HL-60/S4 (cell line): ENCODE data around the gene SNX10.

Experiments used
- in situ Hi-C: fragments of 300-500 bp; cut with MboI; formaldehyde crosslinking; loops from 2 replicates; pipeline ENCODE4 v1.14.3; 2022; ENCODE audit warnings: low sequenced_read_pairs

SNX10 gene

DNA sequence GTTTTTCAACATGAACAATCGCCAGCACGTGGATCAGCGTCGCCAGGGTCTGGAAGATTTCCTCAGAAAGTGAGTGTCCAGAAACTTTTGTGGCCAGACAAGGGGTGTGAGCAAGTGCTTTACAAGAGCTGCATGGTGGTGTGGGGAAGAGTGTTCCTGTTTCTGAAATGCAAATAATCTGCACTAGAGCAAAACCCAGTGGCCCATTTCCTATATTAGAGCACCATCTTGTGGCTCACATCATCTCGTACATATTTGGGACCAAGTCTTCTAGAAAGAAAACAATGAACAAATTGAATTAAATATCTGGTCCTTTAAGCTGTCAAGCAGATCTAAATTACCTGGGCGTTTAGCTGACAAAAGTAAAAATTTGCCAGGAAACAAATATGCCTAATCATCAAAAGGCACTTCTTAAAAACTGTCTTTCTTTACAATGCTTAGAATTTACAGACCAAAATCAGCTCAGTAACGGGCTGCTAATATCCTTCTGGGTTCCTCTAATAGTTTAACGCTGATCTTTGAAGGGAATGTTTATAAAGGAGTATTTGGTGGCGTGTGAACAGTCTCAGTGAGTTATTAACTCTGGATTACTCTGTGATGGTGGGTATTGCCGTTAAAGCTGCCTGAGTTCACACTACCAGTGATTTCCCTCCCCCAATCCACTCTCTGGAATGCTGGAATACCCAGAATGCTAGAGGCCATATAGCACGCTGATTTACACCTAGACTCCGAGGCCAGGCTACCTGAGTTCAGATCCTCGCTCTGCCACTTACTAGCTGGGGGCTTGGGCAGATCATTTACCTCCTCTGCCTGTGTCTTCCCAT lies 73.6 kb downstream of the SNX10 start:
- in situ Hi-C loops, result loop anchor here (10.0 to 25.0 kb wide), 5 partner anchors 80 to 797 kb away; partner anchors contain the start of genes HOXA10, HOXA3, HOXA7 and HOXA9

DNA sequence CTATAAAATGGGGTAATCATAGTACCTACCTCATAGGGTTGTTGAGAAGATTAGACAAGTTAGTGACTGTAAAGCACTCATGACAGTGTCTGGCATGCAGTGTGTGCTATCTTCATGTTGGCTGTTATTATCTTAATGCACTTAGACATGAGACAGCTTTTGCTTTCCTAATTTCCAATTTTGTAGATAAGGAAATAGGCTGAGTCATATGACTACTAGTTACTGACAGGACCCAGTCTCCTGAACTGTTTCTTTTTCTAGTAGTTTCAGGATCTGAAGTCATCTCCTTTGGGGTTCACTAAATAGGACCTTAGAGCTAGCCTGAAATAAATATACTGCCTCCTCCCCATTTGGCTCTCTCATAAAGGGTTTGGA lies 74.2 kb downstream of the SNX10 start:
- in situ Hi-C loops, result loop anchor here (10.0 to 25.0 kb wide), 5 partner anchors 81 to 796 kb away; partner anchors contain the start of genes HOXA10, HOXA3, HOXA7 and HOXA9

DNA sequence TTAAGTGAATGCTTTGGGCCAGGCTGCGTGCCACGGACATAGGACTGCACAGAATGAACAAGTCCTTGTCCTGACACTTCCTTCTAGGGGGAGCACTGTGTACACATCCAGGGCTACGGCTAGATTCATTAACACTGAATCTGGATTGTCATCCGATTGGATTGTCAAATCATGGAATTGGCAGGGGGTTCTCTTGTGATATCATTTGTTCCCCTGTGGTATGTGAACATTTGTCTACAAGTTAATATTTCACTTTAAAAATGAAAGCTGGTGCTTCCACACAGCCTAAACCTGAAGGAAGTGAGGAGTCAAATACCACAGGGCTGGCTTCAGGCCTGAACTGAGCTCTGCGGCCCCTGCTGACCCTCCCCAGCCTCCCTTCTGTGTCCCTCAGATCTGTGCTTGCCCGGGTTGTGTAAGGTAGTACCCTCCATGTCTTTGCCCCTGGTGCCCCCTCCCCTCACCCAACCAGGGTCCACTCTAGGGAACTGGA lies 75.6 kb downstream of the SNX10 start:
- in situ Hi-C loops, result loop anchor here (10.0 to 25.0 kb wide), 5 partner anchors 82 to 795 kb away; partner anchors contain the start of genes HOXA10, HOXA3, HOXA7 and HOXA9

DNA sequence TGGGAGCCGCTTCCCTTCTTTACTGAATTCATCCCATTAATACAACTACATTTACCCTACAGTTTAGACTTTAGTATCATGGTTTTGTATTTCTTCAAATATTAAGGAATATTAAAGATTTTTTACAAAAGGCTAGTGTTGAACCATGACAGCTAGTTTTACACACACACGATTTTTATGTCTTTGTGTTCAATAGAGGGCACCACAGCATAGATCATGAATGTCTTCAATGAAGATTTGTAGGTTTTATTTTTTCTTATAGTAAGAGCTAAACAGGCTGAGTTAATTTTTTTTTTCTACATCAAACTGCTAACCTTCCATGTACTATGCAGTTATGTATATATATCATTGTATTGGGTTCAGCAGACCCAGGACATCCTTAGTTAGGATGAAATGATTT lies 76.9 kb downstream of the SNX10 start:
- in situ Hi-C loops, result loop anchor here (10.0 to 25.0 kb wide), 5 partner anchors 84 to 794 kb away; partner anchors contain the start of genes HOXA10, HOXA3, HOXA7 and HOXA9

DNA sequence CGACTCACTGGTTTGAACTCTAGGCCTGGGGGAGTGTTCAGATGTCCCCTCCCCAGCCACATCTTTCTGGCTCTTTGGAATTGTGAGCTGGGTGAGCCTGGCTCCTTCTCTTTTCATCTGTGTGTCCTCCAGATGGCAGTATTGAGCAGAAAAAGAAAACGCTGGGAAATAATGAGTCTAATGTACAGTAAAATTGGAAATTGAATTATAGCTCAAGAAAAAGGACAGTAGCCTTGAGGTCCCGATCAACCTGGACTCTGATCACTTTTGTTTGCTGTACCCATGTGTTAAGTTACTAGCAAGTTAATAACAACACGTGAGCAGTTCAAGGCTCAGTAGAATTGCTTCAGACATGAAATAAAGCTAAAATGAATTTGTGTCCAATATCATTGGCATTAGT lies 77.9 kb downstream of the SNX10 start:
- in situ Hi-C loops, result loop anchor here (10.0 to 25.0 kb wide), 5 partner anchors 85 to 793 kb away; partner anchors contain the start of genes HOXA10, HOXA3, HOXA7 and HOXA9

DNA sequence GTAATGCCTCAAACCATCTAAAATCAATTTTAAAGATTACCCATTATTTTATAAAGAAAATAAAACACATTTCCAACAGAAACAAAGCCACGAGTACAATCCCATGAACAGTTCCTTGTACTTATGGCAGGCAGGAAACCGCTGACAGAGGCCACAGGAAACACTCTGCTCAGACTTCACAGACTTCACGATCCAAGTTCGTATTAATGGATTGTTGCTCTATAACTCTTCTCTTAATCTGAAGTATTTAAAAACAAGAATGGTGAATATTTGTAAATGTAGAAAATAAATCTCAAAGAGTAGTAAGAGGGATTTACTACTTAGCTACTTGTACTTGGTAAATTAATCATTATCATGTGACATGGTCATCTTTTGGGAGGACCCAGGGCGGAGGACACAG lies 78.3 kb downstream of the SNX10 start:
- in situ Hi-C loops, result loop anchor here (10.0 to 25.0 kb wide), 2 partner anchors 135 to 792 kb away; partner anchors contain the start of genes HOXA10, HOXA3, HOXA7 and HOXA9

DNA sequence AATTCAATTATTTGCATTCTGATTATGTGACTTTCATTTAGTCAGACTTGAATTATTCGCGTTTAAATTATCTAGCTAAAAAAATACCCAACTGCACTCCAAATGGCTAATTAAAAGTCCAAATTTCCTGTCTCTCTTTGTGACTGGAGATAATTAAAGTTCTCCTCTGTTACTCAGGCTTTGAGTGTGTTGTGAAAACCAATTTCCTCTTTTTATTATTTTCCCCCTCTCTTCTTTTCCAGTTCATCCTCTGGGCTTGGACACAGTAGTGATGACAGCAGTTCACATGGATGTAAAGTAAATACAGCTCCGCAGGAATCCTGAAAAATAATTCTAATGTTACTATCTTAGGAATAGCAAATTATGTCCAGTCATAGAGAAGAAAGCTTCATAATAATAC lies 80.6 kb downstream of the SNX10 start:
- in situ Hi-C loops, result loop anchor here (10.0 to 25.0 kb wide), 2 partner anchors 133 to 790 kb away; partner anchors contain the start of genes HOXA10, HOXA3, HOXA7 and HOXA9

DNA sequence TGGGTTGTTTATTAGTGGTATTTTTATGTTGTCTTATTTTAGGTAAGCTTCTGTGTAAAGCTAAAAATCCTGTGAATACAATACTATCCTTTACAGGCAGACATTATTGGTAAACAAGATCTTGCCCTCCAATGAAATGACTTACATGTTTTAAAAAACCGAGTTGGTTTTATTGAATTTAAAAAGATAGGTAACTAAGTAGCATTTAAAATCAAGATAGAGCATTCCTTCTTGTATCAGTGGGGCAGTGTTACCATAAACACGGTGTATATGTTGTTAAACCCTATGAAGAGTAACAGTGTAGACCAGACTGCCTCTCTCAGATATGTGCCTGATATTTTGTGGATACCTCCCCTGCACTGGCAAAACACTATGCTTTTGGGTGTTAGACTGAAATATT lies 81.0 kb downstream of the SNX10 start:
- in situ Hi-C loops, result loop anchor here (10.0 to 25.0 kb wide), 2 partner anchors 132 to 790 kb away; partner anchors contain the start of genes HOXA10, HOXA3, HOXA7 and HOXA9

DNA sequence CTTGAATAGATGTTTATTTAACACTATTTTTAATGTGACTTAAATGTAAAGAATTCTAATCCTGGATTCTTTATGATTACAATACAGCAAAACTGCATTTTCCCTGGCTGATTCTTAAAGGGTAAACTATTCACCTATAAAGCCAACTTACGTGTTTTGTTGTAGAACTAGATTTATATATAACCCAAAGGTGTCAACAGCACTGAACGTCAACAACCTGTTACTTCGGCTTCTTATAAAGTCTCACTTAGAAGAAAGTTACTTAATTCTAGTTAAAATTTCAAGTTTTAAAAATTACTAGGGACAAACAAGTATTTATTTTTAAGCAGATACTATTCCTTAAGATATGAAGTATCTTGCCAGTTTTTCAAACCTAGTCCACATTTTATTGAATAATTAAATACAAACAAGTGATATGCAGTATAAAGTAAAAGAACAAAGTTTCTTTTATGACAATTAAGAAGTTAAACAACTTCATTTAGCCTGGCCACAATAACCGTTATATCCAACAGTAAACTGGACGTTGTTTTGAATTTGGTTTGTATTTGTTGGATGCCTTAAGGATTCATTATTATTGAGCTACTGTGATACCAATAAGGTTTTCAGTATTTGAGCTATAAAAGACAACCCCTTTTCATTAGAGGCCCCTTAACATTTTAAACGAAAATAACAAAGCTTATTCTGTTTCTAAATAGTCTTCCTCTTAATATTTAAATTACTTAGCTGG lies 83.1 kb downstream of the SNX10 start:
- in situ Hi-C loops, result loop anchor here (10.0 to 25.0 kb wide), 2 partner anchors 130 to 787 kb away; partner anchors contain the start of genes HOXA10, HOXA3, HOXA7 and HOXA9

DNA sequence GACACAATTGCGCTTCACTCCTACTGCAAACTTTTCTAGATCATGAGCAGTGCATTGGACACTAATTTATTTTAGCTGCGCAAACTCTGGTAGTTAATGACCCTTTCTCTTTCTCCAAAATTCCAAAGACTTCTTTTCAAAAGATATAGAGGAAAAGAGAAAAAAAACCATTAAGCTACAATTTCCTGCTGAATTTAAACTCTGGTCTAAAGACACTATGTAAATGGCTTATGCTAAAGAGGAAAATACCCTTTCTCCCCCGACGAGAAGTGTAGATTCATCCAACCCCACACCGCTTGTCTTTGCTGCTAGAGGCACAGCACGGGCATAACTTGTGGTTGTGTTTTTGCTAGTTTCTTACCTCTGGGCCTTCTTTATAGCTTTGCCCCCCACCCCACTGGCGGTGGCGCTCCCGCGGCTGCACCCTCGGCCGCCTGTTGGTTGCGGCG lies 84.1 kb downstream of the SNX10 start:
- in situ Hi-C loops, result loop anchor here (10.0 kb wide), 1 partner anchor 129 kb away; no protein-coding TSS in a partner anchor

DNA sequence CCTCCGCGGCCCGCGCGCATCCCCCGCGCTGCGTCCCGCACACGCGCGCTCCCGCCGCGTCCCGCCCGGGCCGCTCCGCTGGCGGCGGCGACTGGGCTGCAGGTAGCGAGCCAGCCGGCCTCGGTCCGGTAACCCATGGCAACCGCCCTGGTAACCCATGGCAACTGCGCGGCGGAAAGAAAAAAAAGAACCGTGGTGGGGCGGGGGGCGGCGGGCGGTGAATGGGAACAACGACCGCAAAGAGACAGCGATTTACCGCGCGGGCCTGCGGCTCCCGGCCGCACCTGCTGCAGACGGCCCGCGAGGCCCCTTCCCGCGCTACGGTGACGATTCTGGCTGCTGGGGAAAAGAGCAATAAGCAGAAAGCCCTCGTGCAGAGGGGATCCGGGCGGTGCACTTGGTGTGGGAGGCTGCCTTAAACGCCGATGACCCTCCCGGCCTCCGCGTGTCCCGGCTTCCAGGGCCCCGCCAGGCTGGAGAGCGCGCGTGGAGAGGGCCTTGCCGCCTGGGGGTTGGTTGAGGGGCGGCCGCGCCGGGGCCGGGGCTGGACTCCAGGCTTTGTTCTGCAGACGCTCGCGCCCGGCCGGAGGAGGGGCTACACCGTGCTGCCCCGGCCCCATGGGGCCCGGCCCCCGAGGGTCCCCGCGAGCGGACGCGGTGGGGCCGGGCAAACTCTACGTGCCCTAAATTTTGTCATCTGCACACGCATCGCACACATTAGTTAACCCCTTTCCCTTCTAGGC lies 84.7 kb downstream of the SNX10 start:
- in situ Hi-C loops, result loop anchor here (10.0 kb wide), 1 partner anchor 128 kb away; no protein-coding TSS in a partner anchor

DNA sequence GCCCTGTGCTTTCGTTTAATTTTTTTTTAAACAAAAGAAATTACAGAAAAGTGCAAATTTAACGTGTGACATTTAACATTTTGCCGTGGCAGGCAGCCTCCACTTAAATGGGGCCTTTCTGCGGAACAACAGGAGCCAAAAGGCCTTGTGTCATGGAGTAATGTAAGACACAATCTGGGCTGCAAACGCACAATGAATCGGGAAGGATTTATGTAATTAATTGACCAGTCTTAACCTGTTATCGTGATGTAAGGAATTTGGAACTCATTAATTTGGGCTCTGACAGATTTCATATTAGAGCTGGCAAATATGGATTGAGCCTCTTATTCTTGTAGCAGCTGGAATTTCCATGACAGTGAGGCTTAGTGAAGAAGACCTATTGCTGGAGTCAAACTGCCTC lies 86.4 kb downstream of the SNX10 start:
- in situ Hi-C loops, result loop anchor here (10.0 kb wide), 1 partner anchor 127 kb away; no protein-coding TSS in a partner anchor

DNA sequence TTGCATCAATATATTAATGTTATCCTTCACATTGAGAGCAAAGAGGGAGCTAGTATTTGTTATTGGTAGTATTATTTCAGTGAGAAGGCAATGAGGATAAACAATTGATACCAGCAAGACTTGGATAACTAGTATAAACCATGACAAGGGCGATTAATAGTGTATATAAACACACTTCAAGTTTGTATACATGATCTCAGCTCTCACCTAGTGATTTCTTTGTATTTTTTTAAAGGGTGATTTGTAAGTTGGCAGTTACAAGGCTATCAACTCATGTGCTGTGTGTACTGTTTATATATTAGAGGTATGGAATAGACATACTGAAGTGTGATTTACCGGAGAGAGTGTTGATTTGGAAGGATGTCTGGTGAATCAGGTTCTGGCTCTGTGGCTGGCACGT lies 88.0 kb downstream of the SNX10 start:
- in situ Hi-C loops, result loop anchor here (10.0 kb wide), 1 partner anchor 125 kb away; no protein-coding TSS in a partner anchor

DNA sequence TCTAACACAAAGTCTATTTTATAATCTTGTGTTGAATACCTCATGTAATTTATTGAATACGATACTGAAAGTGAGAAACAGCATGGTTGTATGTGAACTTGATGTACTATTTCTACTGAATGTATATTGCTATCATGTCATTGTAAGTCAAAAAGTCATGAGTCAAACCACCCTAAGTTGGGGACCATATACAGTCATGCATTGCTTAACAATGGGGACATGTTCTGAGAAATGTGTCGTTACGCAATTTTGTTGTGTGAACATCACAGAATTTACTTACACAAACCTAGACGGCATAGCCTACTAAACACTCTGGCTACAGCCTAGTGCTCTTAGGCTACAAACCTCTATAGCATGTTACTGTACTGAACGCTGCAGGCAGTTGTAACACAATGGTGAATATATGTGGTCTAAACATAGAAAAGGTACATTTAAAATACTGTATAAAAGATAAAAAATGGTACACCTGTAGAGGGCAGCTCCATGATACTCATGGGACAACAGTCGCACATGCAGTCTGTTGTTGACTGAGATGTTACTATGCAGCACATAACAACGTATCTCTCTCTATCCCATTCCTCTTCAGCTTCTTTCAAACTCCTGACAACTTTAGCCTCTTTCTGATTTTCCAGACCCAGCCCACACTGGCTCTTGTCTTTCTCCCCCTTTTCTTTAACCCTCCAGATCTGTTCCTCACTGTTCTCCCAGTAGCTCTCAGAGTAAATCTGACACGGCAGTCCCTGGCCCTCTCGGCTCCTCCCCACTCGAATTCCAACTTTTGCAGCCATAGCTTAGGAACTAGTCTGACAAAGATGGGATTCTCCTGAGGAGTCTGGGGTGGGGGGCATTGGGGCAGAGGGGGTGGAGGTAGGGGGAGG lies 90.1 kb downstream of the SNX10 start:
- in situ Hi-C loops, result no loop called here

DNA sequence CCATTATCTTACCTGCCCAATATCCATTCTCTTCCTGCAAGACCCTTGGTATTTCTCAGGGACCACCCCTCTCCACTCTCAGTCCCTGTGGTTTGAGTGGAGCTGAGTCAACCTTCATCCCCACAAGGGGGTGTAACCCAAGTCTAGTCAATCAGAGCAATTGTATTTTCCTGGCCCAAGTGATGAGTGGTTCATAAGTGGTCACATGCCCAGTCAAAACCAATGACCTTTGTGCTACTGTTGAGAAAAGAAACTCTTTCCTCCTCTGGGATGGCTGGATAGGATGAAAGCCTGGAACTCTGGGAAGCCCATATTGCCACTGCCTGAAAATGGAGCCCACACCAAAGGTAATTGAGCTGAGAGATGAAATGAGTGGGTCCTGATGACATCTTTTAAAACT lies 93.6 kb downstream of the SNX10 start:
- in situ Hi-C loops, result no loop called here

DNA sequence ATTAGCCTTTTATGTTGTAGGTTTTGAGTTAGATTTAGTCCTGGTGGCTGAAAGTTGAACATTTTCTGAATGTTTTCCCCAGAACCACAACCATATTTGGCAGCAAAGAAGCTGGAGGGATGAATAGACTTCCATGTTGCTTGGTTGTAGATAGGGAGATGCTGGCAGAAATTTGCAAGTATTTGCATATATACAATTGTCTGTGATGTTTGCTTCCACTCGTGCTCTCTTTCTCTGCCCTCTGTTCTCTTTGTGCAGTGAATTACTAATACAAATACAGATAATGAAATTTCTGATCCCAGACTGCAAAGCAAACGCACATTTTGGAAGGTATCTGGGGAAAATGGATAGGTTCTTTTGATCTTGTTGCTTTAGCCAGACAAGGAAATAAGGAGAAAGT lies 96.1 kb downstream of the SNX10 start:
- in situ Hi-C loops, result no loop called here

DNA sequence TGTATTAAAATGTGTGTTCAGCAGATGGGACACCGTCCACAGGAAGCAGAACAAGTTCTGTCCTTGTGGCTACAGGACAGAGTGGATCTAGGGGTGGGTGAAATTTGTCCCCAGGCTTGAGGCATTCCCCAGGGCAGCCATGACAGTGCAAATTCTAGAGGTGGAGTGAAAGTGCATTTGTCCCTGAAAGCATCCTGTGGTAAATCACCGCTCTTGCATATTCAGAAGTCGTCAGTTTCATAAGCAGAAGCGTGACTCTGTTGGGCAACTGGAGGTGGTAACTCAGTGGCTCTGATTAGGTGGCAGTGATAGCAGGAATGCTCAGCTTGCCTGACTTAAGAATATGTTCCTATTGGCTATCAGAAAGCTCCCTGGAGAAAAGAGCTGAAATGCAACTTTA lies 96.6 kb downstream of the SNX10 start:
- in situ Hi-C loops, result no loop called here

DNA sequence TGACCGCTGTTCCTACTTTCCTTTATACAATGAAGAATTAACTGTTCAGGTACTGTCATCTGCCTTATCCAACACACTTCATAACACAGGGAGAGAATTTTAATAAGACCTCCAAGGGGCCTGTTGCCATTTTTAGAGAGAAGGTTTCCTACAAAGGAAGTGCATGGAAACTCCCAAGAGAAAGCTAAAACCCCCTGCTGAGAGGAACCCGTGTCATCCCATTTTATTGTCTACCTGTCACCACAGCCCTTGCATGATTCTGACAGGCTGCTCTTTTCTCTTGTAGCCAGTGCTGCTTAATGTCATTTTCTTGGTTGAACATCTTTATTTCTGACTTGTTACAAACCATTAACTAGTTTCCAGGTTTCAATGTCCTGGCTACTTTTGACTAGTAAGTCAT lies 98.4 kb downstream of the SNX10 start:
- in situ Hi-C loops, result no loop called here

DNA sequence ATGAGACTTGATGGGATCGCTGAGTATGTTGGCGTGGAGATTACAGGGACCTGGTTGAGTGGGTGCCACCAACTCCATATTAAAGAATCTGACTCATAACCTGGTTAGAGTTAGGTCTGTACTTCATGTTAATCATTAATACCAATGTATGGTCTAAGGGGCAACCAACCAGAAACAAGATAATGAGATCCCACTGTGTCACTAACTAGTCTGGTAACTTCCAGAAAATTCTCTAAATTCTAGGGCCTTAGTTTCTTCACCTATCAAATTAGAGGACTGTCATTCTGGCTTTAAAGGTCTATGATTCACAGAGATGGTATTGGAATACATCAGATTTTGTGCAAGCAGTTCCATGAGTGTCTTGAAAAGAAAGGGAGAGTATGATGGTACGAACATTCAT lies 102.2 kb downstream of the SNX10 start:
- in situ Hi-C loops, result no loop called here
